Mesothelial cell of epicardium (in vitro differentiated cells): Measurements from ENCODE around the gene ASTN2. TPM values are rescaled to one million over a fixed set of nuclear protein-coding genes. Genes with fewer than 3 reads are reported as not detected.

Source experiments
- DNase-seq, 2 experiments: peaks; one replicate each; pipeline ENCODE4 v3.0.0; 2021; ENCODE audit warnings: low spot score in 2 of 2; ENCODE audit not compliant: unreplicated experiment in 2 of 2
- H3K27ac Mint-ChIP-seq: 2 replicates; pipeline ENCODE4 v1.8.0; 2021; ENCODE audit warnings: mixed read lengths
- H3K27me3 Mint-ChIP-seq: 2 replicates; pipeline ENCODE4 v1.8.0; 2021; ENCODE audit warnings: low read depth, mixed read lengths
- H3K36me3 Mint-ChIP-seq: 2 replicates; pipeline ENCODE4 v1.8.0; 2021; ENCODE audit warnings: mixed read lengths
- H3K4me1 Mint-ChIP-seq: 2 replicates; pipeline ENCODE4 v1.8.0; 2021; ENCODE audit warnings: mixed read lengths
- H3K4me3 Mint-ChIP-seq: 2 replicates; pipeline ENCODE4 v1.8.0; 2021; ENCODE audit warnings: mild to moderate bottlenecking, moderate library complexity, mixed read lengths
- H3K9me3 Mint-ChIP-seq: 2 replicates; pipeline ENCODE4 v1.8.0; 2021; ENCODE audit warnings: mixed read lengths
- CTCF ChIP-seq: fragments of 200-600 bp; sonication (generic); IDR thresholded peaks from one replicate; pipeline ENCODE4 v1.5.0; 2021; ENCODE audit warnings: antibody characterized with exemption; ENCODE audit not compliant: unreplicated experiment
- total RNA-seq: library from RNA; stranded (reverse); gene quantifications from 3 replicates; pipeline ENCODE4 v1.2.1, GENCODE V29; 2021

Gene ASTN2
- total RNA-seq, 1 donor from 2014 or later, result 12.2 TPM

DNA sequence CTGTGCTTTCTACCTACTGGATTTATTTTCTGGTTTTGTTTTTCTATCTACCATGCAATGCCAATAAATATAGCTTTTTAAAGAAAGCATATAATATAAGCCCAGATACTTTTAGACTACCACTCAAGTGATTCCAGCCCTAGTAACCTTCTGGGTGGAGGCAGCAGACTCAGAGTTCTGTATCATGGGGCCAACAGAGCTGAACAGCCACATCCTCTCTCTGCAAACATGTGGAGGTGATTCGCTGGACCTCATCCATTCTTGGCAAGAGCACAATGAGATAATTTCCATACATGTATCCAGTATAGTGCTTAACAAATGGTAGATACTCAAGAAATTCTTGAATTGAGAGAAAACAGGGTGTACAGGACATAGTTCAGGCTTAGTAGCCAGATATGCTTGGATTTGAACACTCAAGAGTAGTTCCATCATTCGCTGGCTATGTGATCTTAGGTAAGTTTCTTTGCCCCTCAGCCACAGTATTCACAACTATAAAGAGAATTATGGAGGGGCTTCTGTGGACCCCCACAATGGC is 124.5 kb downstream of the ASTN2 start:
- Mint-ChIP-seq H3K4me1 (no peaks in the 10 kb centered on the region), H3K36me3 (no peaks in the 10 kb centered on the region), H3K4me3 (no peak overlapping the region), H3K9me3 (no peaks in the 10 kb centered on the region), H3K27ac (no peak overlapping the region), H3K27me3 (no peaks in the 10 kb centered on the region)
- DNase-seq, result no peak
- no peak for TF ChIP-seq CTCF

- H3K27ac Mint-ChIP-seq, result no peak overlapping the region
- no peak for TF ChIP-seq CTCF
Measured at GRCh38 chr9:117286245-117286644, 128.6 kb downstream of the ASTN2 start.

GRCh38 chr9:117284414-117284813 is 130.4 kb downstream of the ASTN2 start:
- no peak overlapping the region for H3K27ac Mint-ChIP-seq
- H3K9me3 Mint-ChIP-seq, result no peaks in the 10 kb centered on the region
- DNase-seq, result no peak
- H3K4me1 Mint-ChIP-seq, result no peaks in the 10 kb centered on the region
- H3K4me3 Mint-ChIP-seq, result no peak overlapping the region
- TF ChIP-seq CTCF, result no peak
- peaks cover 5% of the 10 kb centered on the region for H3K27me3 Mint-ChIP-seq
- H3K36me3 Mint-ChIP-seq, result no peaks in the 10 kb centered on the region

More at GRCh38 chr9:117286245-117286644, 128.6 kb downstream of the ASTN2 start:
- Mint-ChIP-seq H3K27me3 (peaks cover 5% of the 10 kb centered on the region), H3K36me3 (no peaks in the 10 kb centered on the region), H3K9me3 (no peaks in the 10 kb centered on the region), H3K4me3 (no peak overlapping the region), H3K4me1 (no peaks in the 10 kb centered on the region)
- no peak for DNase-seq

DNA sequence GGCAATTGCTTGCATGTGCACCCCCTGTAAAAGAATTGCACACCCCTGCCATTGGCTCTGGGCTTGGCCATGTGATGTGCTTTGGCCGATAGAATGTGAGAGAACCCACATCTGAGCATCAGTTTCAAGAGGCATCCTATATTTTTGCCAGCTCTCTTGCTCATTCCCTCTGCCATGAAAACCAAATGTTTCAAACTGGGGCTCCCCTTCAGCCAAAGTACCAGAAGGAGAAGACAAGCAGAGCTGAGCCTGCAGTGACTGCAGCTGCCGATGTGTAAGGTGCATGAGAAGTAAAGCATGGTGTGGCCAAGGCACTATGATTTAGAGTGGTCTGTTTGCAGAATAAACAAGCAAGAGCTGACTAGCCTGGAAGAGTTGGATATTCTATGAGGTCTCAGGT is 132.3 kb downstream of the ASTN2 start:
- Mint-ChIP-seq H3K36me3 (no peaks in the 10 kb centered on the region), H3K4me1 (no peaks in the 10 kb centered on the region), H3K27ac (no peak overlapping the region), H3K4me3 (no peak overlapping the region), H3K27me3 (peaks cover 10% of the 10 kb centered on the region), H3K9me3 (no peaks in the 10 kb centered on the region)
- no peak for TF ChIP-seq CTCF
- no peak for DNase-seq

- Mint-ChIP-seq H3K27me3 (peaks cover 13% of the 10 kb centered on the region), H3K9me3 (no peaks in the 10 kb centered on the region), H3K4me1 (no peaks in the 10 kb centered on the region), H3K36me3 (no peaks in the 10 kb centered on the region), H3K27ac (no peak overlapping the region), H3K4me3 (no peak overlapping the region)
- no peak for TF ChIP-seq CTCF
- no peak for DNase-seq
Measured at GRCh38 chr9:117278471-117279035, 136.3 kb downstream of the ASTN2 start.
